ENCODE results near the gene NDUFC2.

NDUFC2 gene

DNA sequence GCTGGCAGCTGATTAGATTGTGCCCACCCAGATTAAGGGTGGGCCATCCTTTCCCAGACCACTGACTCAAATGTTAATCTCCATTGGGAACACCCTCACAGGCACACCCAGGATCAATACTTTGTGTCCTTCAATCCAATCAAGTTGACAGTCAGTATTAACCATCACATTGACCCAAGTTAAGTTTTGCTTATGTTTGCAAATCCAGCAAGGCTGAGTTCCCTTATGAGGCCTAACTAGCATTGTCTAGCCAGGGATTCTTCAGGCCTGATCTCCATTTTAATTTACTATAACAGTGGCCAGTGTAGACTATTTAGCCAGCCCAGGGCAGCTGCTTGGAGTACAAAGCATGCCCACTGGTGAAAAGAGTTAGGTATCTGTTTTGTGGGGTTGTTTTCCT is 54.3 kb downstream of the NDUFC2 start:
- no peak for DNase-seq

DNA sequence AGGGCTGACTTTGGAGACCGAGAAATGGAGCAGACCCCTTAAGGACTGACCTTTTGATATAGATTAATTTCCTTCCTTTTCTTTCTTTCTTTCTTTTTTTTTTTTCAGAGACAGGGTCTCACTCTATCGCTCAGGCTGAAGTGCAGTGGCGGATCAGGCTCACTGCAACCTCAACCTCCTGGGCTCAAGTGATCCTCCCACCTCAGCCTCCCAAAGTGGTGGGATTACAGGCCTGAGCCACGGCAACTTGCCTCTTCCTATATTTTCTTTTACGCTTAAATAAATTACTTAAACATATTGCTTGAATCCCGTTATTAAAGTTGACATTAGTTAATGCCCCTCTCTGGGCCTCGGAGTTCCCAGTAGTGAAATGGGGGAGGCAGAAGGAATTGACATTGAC is 56.2 kb downstream of the NDUFC2 start:
- no peak for DNase-seq

DNA sequence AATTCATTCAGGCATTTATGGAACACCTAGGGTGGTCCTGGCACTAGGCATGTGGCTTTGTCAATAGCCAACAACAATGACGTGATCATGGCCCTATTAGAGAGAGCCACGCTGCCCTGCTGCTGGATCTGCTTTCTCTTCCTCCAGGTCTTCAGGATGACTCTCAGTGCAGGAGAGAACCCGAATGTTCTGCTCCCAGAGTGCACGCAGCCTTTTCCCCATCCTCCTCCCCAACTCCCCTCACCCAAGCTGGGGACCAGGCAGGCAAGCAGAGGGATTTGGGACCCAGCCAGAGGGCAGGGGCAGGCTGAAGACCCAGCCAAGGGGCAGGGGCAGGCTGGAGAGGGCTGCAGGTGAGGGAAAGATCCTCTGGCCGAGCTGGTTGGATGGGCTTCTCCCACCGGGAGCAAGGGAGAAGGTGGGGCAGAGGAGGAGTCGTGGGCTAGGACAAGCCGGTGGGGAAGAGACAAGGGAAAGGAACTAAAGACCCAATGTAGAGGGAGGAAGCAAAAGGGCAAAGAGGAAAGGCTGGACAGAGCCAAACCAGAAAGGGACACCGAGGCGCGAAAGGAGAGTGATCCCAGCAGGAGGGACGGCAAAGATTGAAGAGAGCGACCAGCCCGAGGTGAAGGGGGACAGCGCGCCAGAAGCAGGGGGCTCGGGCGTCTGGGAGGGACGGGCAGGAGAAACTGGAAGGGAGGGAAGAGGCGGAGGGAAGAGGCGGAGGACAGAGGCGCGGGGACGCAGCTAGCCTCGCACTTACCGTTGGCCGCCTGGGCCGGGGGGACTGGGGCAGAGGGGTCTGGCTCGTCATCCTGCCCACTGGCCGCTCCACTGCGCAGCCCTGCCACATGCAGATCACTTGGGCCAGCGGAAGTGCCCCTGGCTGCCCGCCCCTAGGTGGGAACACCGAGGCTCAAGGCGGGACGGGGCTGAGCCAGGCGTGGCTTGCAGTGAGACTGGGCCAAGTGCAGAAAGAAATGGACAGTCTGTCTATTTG is 57.0 kb downstream of the NDUFC2 start, which contains the start of gene KCTD14:
KCTD14 (minus strand) TSS at position 880 of the 1,000 bp plus-strand sequence; CDS start at position 853, 27 bp downstream.
- DNase-seq: no peak

DNA sequence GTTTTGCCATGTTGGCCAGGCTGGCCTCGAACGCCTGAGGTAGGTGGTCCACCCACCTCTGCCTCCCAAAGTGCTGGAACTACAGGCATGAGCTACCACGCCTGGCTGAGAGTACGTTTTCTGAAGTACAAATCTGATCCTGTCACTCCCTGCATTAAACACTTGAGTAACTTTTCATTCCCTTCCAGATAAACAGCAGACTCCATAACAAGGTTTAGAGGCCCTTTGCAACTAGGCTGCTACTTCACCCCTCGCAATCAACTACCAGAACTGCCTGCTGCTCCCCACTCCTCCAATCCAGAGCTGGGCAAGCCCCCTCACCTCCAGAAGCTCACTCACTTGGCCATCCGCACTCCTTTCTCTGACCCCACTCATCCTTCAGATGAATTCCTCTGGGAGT is 58.1 kb downstream of the NDUFC2 start:
- DNase-seq: no peak

GRCh38 chr11:78020246-78020645 is 59.4 kb downstream of the NDUFC2 start:
- no peak for DNase-seq

DNA sequence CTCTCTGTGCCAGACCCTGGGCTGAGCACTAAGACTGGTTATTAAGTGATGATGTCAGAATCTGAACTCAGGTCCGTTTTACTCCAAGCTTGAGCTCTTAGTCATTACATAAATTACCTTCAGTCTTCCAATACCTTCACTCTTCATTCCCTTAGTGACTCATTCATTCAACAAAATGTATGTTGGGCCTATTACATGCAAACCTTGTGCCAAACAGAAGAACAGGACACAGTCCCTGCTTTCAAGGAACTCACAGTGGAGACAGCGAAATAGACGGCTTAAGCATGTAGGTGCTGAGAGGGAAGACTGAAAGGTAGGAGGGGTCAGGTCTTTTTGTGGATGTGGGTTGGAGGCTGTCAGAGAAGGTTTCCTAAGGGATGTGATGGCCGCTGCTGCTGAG is 59.9 kb downstream of the NDUFC2 start:
- no peak for DNase-seq
